AG10803 (cell line): ENCODE measurements around the gene OR8G1.
"Not testable (repeated sequence)": the region's sequence is repeated elsewhere in the genome, so short reads cannot be mapped to it uniquely, and the experiment has no call there.

ENCODE experiments used
- DNase-seq: peaks from one replicate; pipeline ENCODE4 v3.0.0; 2010; ENCODE audit warnings: low read depth
- H3K4me3 ChIP-seq: 2 replicates; pipeline ENCODE4 v1.5.1; 2011; ENCODE audit warnings: mild to moderate bottlenecking, low read length, control low read depth
- TF ChIP-seq, protein P1 (sequence below): conservative IDR thresholded peaks from 2 replicates; pipeline ENCODE4 v1.5.1; 2011; ENCODE audit warnings: mild to moderate bottlenecking, low read length, control low read depth, inconsistent platforms

Gene OR8G1

DNA sequence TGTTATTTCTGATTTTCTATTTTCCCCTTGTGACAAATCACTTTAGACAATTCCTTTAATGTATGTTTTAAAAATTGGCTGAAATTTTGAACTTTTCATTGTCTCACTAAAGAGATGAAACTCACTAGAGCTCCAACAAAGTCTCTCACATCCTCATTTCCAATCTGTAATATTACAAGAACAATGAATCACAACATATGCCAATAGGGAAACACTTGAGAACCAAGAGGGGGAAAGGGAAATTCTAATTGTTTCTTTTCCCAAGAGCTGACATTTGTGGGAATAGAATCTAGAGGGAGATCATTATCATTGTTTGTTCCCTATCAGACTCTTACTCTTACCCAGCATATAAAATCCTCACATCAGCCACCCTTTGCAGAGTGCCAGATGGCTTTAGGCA, 29.6 kb upstream of the OR8G1 start:
- no peak overlapping the region for H3K4me3 ChIP-seq
- DNase-seq = no peak
- TF ChIP-seq, protein P1, sequence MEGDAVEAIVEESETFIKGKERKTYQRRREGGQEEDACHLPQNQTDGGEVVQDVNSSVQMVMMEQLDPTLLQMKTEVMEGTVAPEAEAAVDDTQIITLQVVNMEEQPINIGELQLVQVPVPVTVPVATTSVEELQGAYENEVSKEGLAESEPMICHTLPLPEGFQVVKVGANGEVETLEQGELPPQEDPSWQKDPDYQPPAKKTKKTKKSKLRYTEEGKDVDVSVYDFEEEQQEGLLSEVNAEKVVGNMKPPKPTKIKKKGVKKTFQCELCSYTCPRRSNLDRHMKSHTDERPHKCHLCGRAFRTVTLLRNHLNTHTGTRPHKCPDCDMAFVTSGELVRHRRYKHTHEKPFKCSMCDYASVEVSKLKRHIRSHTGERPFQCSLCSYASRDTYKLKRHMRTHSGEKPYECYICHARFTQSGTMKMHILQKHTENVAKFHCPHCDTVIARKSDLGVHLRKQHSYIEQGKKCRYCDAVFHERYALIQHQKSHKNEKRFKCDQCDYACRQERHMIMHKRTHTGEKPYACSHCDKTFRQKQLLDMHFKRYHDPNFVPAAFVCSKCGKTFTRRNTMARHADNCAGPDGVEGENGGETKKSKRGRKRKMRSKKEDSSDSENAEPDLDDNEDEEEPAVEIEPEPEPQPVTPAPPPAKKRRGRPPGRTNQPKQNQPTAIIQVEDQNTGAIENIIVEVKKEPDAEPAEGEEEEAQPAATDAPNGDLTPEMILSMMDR = no peak

DNA sequence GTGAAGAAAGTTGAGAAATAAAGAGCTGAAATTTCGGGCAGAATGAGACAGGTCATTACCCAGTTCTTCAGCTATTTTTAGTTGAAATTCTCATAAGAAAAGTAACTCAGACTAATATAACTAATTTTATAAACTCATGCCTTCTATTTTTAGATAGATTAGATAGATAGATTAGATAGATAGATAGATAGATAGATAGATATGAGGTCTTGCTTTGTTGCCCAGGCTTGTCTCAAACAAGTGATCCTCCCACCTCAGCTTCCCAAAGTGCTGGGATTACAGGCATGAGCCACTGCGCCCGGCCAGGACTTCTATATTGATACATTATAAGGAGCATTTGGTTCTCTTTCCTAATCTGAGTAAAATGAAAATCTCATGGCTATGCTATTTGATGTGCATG, 26.9 kb upstream of the OR8G1 start:
- TF ChIP-seq, protein P1 = no peak
- DNase-seq = no peak
- no peak overlapping the region for H3K4me3 ChIP-seq

DNA sequence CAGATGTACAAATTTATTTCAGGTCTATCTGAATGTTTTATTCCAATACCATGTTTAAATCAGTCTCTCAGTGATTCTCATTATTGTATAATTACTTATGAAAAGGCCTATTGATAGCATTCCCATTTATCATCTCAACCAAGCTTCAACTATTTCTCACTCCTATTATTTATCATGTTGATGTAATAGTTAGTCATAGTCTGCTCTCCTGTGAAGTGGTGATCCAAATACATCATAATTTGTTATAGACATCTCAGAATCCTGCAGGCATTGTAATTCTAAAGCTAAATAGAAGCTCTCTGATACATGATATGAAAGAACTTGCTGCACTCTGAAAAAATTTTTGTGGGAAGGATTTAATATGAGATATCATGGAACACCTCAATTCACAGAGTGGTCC, 21.8 kb upstream of the OR8G1 start:
- TF ChIP-seq, protein P1 = no peak
- H3K4me3 ChIP-seq = no peak overlapping the region

DNA sequence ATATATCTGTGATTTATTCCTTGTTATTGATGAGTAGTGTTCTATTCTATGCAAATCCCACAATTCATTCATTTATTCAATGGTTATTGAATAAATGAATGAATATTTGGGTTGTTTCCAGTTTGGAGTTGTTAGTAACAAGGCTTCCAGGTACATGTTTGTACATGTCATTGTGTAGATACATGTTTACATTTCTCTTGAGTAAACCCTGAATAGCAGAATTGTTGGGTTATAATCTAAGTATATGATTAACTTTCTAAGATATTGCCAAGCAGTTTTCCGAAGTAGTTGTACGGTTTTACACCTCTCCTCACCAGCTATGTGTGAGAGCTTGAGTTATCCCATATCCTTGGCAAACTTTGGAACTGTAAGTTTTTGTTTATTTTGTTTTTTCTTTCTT, 18.5 kb upstream of the OR8G1 start:
- TF ChIP-seq, protein P1 = no peak
- no peak for DNase-seq
- no peak overlapping the region for H3K4me3 ChIP-seq

More for the DNA sequence above, 21.8 kb upstream of the OR8G1 start:
- no peak for DNase-seq

DNA sequence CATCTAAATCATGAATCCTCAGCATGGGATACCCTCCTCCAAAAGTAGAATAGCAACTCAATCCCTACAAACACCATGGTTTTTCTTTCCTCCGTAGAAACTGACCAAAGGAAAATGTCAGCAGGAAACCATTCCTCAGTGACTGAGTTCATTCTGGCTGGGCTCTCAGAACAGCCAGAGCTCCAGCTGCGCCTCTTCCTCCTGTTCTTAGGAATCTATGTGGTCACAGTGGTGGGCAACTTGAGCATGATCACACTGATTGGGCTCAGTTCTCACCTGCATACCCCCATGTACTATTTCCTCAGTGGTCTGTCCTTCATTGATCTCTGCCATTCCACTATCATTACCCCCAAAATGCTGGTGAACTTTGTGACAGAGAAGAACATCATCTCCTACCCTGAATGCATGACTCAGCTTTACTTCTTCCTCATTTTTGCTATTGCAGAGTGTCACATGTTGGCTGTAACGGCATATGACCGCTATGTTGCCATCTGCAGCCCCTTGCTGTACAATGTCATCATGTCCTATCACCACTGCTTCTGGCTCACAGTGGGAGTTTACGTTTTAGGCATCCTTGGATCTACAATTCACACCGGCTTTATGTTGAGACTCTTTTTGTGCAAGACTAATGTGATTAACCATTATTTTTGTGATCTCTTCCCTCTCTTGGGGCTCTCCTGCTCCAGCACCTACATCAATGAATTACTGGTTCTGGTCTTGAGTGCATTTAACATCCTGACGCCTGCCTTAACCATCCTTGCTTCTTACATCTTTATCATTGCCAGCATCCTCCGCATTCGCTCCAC, 16.1 kb upstream of the OR8G1 start:
- not testable (repeated sequence) for DNase-seq, H3K4me3 ChIP-seq

DNA sequence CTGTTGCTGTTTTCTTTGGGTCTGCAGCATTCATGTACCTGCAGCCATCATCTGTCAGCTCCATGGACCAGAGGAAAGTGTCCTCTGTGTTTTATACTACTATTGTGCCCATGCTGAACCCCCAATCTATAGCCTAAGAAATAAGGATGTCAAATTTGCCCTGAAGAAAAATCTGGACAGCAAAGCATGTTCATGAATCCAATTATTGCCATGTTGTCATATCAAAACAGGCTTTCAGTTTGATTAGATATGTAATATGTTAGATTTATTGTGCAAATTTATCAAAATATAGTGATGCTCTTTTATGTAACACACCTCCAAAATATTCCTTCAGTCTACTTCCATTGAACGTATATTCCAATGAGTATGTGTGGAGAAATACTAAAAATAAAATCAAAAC, 15.4 kb upstream of the OR8G1 start:
- no peak for DNase-seq
- no peak overlapping the region for H3K4me3 ChIP-seq
- TF ChIP-seq, protein P1 = no peak

DNA sequence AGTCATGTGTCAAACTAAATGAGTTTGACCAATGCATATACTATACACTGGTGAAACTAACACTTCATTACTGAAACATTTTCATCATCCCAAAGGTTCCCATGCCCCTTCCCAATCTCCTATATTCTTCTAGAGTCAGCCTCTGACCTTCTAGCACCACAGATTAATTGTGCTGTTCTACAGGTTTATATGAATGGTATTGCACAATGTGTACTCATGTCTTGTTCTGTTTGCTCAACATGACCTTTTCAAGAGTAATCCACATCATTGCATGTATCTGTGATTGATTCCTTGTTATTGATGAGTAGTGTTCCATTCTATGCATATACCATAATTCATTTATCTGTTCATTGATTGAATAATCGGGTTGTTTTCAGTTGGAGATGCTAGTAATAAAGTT, 7.5 kb upstream of the OR8G1 start:
- DNase-seq = no peak
- H3K4me3 ChIP-seq = no peak overlapping the region
- TF ChIP-seq, protein P1 = no peak
